ENCODE data around the gene LAMB3. TPM values are rescaled to one million over a fixed set of nuclear protein-coding genes. Genes with fewer than 3 reads are reported as not detected.

The LAMB3 gene
- polyA plus RNA-seq, 1 experiment: 4.4 TPM

DNA sequence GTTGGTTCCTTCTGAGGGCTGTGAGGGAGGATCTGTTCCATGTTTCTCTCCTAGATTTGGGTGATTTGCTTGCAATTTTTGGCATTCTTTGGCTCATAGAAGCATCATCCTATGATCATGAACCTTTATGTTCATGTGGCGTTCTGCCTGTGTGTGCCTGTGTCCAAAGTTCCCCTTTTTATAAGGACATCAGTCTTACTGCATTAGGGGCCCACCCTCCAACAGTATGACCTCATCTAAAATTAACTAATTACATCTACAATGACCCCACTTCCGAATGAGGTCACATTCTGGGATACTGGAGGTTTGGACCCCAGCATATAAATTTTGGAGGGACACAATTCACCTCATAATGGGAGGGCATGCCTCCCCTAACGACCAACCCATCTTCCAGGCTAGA lies 81.5 kb downstream of the LAMB3 start:
- CTCF ChIA-PET: interaction anchor here (1.5 to 1.9 kb wide), 8 partner anchors 9 to 123 kb away, joined by 4 to 16 read pairs (median 7); no protein-coding TSS in a partner anchor
- peaks cover 6% of the 10 kb centered on the region for H3K27me3 ChIP-seq (ENCODE audit: control insufficient read depth, insufficient read depth, low read length)
- no peak overlapping the region for H3K4me3 ChIP-seq (ENCODE audit: low read depth, low read length)
- TF ChIP-seq, protein P1, sequence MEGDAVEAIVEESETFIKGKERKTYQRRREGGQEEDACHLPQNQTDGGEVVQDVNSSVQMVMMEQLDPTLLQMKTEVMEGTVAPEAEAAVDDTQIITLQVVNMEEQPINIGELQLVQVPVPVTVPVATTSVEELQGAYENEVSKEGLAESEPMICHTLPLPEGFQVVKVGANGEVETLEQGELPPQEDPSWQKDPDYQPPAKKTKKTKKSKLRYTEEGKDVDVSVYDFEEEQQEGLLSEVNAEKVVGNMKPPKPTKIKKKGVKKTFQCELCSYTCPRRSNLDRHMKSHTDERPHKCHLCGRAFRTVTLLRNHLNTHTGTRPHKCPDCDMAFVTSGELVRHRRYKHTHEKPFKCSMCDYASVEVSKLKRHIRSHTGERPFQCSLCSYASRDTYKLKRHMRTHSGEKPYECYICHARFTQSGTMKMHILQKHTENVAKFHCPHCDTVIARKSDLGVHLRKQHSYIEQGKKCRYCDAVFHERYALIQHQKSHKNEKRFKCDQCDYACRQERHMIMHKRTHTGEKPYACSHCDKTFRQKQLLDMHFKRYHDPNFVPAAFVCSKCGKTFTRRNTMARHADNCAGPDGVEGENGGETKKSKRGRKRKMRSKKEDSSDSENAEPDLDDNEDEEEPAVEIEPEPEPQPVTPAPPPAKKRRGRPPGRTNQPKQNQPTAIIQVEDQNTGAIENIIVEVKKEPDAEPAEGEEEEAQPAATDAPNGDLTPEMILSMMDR (IDR thresholded peaks at IDR 0.05; ENCODE audit: insufficient read depth, low read depth, low read length): no peak
- POLR2A ChIA-PET: no interaction called here
- DNase-seq (ENCODE audit: low read depth): no peak
- H3K36me3 ChIP-seq (ENCODE audit: control insufficient read depth, insufficient read depth, low read length): no peaks in the 10 kb centered on the region

DNA sequence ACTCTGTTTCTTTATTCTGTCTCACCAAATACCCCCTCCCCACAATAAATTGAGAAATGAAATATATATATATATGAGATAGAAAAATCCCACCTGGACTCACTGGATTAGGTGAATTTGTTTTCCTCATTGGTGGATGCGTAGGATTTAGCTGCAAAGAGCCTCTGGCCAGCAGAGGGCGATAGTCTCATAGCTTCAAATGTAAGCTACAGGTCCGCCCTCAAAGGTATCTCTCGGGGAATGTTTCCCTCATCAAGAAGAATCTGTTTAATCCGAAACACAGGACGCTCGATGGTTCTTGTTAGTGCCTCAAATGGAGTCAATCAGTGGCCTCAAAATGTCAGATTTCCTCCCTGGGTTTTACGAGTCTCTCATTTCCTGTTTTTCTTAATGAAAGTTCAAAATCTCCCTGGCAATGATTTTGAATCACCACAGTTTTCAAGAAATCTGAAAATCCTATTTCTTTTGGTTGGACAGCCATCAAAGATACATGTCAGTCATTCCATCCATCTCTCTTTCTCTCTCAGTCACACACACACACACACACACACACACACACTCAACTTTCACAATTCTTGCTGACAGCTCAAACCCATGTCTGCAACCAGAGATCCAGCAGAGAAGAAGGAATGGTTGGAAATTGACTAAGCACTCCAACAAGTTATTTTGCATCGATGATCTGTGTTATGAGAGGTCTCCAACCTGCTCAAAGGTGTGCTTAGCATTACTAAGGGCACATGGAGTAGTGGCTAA lies 82.6 kb downstream of the LAMB3 start:
- ChIA-PET CTCF (interaction anchor here (0.6 to 5.7 kb wide), 34 partner anchors 8 to 321 kb away, joined by 3 to 45 read pairs (median 3); partner anchors contain the start of genes CAMK1G and HSD11B1), POLR2A (no interaction called here)
- TF ChIP-seq, protein P1 (IDR thresholded peaks at IDR 0.05; ENCODE audit: insufficient read depth, low read depth, low read length): peak; percentile 94
- Histone ChIP-seq H3K36me3 (ENCODE audit: control insufficient read depth, insufficient read depth, low read length) (no peaks in the 10 kb centered on the region), H3K4me3 (ENCODE audit: low read depth, low read length) (no peak overlapping the region), H3K27me3 (ENCODE audit: control insufficient read depth, insufficient read depth, low read length) (peaks cover 4% of the 10 kb centered on the region)
- no peak for DNase-seq (ENCODE audit: low read depth)

DNA sequence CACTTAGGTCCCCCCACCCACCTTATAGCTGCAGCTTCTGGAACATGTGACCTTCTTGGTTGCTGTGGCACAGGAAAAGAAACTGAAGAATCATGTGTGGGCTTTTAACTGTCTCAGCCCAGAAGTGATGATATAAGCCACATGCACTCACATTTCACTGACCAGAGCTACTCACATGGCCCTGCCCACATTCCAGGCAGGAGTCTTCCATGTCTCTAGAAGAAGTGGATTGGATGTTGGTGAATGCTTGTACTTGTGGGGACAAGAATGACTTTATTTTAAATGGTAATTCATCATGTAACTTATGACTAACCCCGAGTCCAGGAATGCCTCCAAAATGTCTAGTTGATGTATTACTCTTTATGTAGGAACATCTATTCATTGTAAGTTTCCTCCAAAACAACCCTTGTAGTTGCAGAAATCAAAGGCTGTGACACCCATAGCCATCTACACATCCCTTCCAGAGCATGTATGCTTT lies 84.5 kb downstream of the LAMB3 start:
- ChIA-PET CTCF (interaction anchor here (1.1 to 5.7 kb wide), 18 partner anchors 8 to 360 kb away, joined by 3 to 45 read pairs (median 6); partner anchors contain the start of gene HSD11B1), POLR2A (no interaction called here)
- DNase-seq (ENCODE audit: low read depth): no peak

DNA sequence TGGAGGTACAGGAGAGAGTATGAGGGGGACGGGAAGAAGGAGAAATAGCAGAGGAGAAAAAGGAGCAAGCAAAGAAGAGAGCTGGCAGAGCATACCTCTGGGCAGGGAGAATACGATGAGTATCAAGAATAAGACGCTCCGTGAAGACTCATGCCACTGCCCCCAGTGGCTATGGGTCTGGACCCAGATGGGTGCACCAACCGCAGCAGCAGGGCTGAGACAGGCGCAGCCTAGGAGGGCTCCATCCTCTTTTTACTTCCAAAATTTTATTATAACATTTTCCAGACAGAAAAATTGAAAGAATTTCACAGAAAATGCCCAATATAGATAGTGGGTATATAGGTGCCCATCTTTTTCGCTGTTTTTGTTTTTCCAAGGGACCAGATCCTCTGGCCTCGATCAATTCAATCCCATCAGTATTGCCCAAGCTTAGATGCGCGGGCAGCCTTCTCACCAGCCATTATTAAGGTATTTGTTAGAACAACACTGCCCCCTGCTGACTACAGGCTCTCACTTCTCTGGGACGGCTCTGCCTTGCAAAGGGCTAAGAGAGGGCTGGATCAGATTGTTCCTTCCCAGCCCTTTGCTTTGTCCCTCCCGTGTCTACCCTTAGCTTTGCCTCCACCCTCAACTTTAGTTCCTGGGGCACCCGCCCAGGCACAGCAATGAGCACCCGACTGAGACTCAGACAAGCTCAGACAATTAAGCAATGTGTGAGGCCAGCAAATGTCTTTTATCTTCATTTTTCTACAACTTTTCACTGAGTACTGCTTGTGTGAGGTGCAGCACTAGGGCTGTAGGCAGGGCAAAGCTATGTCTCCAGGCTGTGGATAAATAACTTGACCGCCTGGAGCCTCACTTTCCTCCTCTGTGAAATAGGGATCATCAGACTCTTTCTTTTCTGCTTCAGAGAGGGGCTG lies 86.2 kb downstream of the LAMB3 start:
- TF ChIP-seq, protein P1 (IDR thresholded peaks at IDR 0.05; ENCODE audit: insufficient read depth, low read depth, low read length): peak; percentile 77
- ChIA-PET CTCF (interaction anchor here (0.6 to 5.7 kb wide), 35 partner anchors 9 to 914 kb away, joined by 3 to 45 read pairs (median 4); partner anchors contain the start of genes CAMK1G and HSD11B1), POLR2A (no interaction called here)
- DNase-seq (ENCODE audit: low read depth): no peak
- H3K4me3 ChIP-seq (ENCODE audit: low read depth, low read length): no peak overlapping the region
- no peaks in the 10 kb centered on the region for H3K36me3 ChIP-seq (ENCODE audit: control insufficient read depth, insufficient read depth, low read length)
- H3K27me3 ChIP-seq (ENCODE audit: control insufficient read depth, insufficient read depth, low read length): peaks cover 6% of the 10 kb centered on the region

More for the DNA sequence above, 84.5 kb downstream of the LAMB3 start:
- no peak overlapping the region for H3K4me3 ChIP-seq (ENCODE audit: low read depth, low read length)
- peaks cover 6% of the 10 kb centered on the region for H3K27me3 ChIP-seq (ENCODE audit: control insufficient read depth, insufficient read depth, low read length)
- TF ChIP-seq, protein P1 (IDR thresholded peaks at IDR 0.05; ENCODE audit: insufficient read depth, low read depth, low read length): no peak
- no peaks in the 10 kb centered on the region for H3K36me3 ChIP-seq (ENCODE audit: control insufficient read depth, insufficient read depth, low read length)

Other genes starting within 250 kb of the LAMB3 start
- gene CAMK1G, start 68.7 kb downstream of the LAMB3 start, polyA plus RNA-seq (2011; rRNA removed): 0.81 and 1.5 TPM in 2 replicates
- gene G0S2, start 23.0 kb upstream of the LAMB3 start, polyA plus RNA-seq (2011; rRNA removed): 0.43 and 0.61 TPM in 2 replicates
- gene HSD11B1, start 52.4 kb upstream of the LAMB3 start, polyA plus RNA-seq (2011; rRNA removed): 0.15 and 0.16 TPM in 2 replicates
- not detected in 2 replicates for gene TRAF3IP3, start 103.6 kb upstream of the LAMB3 start, polyA plus RNA-seq (2011; rRNA removed)
- 1.3 and 1.6 TPM in 2 replicates for gene C1orf74, start 132.1 kb upstream of the LAMB3 start, polyA plus RNA-seq (2011; rRNA removed)
- gene IRF6, start 153.7 kb upstream of the LAMB3 start, polyA plus RNA-seq (2011; rRNA removed): 0.94 and 1.7 TPM in 2 replicates
- 6.8 and 9.8 TPM in 2 replicates for gene UTP25, start 175.5 kb upstream of the LAMB3 start, polyA plus RNA-seq (2011; rRNA removed)

Data from BJ (cell line).